BE2C (cell line): ENCODE data around the gene AP3S1.
"Not testable (repeated sequence)": the region's sequence is repeated elsewhere in the genome, so short reads cannot be mapped to it uniquely, and the experiment has no call there.

Source experiments
- DNase-seq: peaks from one replicate; pipeline ENCODE4 v3.0.0-alpha.2; 2020
- H3K27me3 ChIP-seq: fragments of 250-450 bp; sonication (Bioruptor Pico); 2 replicates; pipeline ENCODE4 v1.5.1; 2020; ENCODE audit warnings: mild to moderate bottlenecking
- H3K36me3 ChIP-seq: fragments of 250-450 bp; sonication (Bioruptor Pico); 2 replicates; pipeline ENCODE4 v1.5.1; 2020; ENCODE audit warnings: mild to moderate bottlenecking
- H3K4me1 ChIP-seq: fragments of 250-450 bp; sonication (Bioruptor Pico); 2 replicates; pipeline ENCODE4 v1.5.1; 2020
- H3K4me3 ChIP-seq: 2 replicates; pipeline ENCODE4 v1.5.1; 2011; ENCODE audit warnings: low read depth, low read length
- H3K9me3 ChIP-seq: fragments of 250-450 bp; sonication (Bioruptor Pico); 2 replicates; pipeline ENCODE4 v1.5.1; 2020
- TF ChIP-seq, protein P1 (sequence below): IDR thresholded peaks from 2 replicates; pipeline ENCODE4 v1.5.1; 2012; ENCODE audit warnings: mild to moderate bottlenecking, low read depth, low read length

Gene AP3S1

DNA sequence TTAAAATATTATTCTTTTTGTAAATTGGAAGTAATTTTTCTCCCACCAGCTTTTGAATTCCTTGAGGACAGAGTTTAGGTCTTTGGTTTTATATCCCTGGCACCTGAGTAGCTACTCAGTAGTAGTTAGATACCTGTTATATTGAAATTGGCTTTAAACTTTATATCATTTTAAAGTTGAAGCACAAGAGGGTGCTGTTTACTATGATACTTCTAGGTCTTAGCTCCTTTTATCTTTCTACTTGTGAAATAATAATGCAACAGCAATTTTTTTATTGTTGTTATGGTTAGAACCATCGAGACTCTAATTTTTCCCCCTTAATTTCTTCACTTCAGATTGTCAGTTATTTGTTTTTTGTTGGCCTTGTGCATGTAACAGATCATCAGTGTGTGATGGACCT lies 46.3 kb downstream of the AP3S1 start:
- Histone ChIP-seq H3K36me3 (no peaks in the 10 kb centered on the region), H3K4me1 (no peaks in the 10 kb centered on the region), H3K27me3 (no peaks in the 10 kb centered on the region), H3K4me3 (no peak overlapping the region), H3K9me3 (no peaks in the 10 kb centered on the region)
- DNase-seq, result no peak
- TF ChIP-seq, protein P1, sequence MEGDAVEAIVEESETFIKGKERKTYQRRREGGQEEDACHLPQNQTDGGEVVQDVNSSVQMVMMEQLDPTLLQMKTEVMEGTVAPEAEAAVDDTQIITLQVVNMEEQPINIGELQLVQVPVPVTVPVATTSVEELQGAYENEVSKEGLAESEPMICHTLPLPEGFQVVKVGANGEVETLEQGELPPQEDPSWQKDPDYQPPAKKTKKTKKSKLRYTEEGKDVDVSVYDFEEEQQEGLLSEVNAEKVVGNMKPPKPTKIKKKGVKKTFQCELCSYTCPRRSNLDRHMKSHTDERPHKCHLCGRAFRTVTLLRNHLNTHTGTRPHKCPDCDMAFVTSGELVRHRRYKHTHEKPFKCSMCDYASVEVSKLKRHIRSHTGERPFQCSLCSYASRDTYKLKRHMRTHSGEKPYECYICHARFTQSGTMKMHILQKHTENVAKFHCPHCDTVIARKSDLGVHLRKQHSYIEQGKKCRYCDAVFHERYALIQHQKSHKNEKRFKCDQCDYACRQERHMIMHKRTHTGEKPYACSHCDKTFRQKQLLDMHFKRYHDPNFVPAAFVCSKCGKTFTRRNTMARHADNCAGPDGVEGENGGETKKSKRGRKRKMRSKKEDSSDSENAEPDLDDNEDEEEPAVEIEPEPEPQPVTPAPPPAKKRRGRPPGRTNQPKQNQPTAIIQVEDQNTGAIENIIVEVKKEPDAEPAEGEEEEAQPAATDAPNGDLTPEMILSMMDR, result no peak

GRCh38 chr5:115892021-115892420 lies 50.3 kb downstream of the AP3S1 start:
- no peaks in the 10 kb centered on the region for H3K36me3 ChIP-seq
- H3K27me3 ChIP-seq, result no peaks in the 10 kb centered on the region
- H3K9me3 ChIP-seq, result no peaks in the 10 kb centered on the region
- TF ChIP-seq, protein P1, result no peak
- no peaks in the 10 kb centered on the region; the same call in 1 of the 2 replicates for H3K4me1 ChIP-seq
- no peak overlapping the region for H3K4me3 ChIP-seq
- no peak for DNase-seq

DNA sequence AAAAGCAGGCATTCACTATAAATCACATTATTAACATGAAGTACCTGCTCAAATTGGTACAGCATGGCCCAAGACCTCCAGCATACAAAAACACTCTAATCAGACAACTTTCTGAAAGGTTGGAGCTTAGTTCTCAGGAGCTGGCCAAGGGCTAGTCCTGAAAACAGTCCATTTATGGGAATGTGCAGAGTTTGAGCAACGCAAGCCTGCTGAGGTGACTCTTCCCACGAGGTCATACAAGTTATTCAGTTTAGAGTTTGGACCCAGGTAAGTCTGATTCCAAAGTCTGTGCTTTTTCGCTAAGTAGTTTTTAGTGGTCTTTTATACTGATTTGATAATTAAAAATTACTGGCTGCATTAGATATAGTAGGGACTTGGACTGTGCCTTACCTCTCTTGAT lies 52.6 kb downstream of the AP3S1 start:
- no peak for DNase-seq
- H3K36me3 ChIP-seq, result no peaks in the 10 kb centered on the region

DNA sequence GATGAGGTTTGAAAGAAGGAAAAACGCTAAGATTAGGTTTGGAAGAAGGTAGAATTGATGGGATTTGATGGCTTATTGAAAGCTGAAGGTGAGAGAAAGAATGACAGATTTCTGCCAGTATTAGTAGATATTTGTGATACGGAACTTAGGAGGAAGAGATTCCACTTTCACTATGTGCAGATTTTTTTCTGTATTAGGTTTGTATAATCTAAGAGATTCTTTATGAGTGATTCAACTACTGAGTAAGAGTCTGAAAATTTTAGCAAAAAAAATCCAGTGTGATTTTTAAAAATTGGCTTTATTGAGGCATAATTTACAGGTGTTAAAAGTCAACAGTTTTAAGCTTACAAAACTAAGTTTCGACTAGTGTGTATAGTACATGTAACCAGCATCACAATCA lies 54.1 kb downstream of the AP3S1 start:
- DNase-seq, result no peak
- Histone ChIP-seq H3K9me3 (no peaks in the 10 kb centered on the region), H3K36me3 (no peaks in the 10 kb centered on the region), H3K4me3 (no peak overlapping the region), H3K4me1 (no peaks in the 10 kb centered on the region; the same call in 1 of the 2 replicates), H3K27me3 (no peaks in the 10 kb centered on the region)
- TF ChIP-seq, protein P1, result no peak

More for the DNA sequence above, 52.6 kb downstream of the AP3S1 start:
- H3K4me1 ChIP-seq, result no peaks in the 10 kb centered on the region; the same call in 1 of the 2 replicates
- no peaks in the 10 kb centered on the region for H3K27me3 ChIP-seq
- TF ChIP-seq, protein P1, result no peak
- H3K4me3 ChIP-seq, result no peak overlapping the region
- H3K9me3 ChIP-seq, result no peaks in the 10 kb centered on the region

GRCh38 chr5:115898656-115899055 lies 56.9 kb downstream of the AP3S1 start:
- TF ChIP-seq, protein P1, result no peak
- Histone ChIP-seq H3K27me3 (no peaks in the 10 kb centered on the region), H3K4me1 (no peaks in the 10 kb centered on the region; the same call in 1 of the 2 replicates), H3K4me3 (no peak overlapping the region), H3K36me3 (no peaks in the 10 kb centered on the region), H3K9me3 (no peaks in the 10 kb centered on the region)
- no peak for DNase-seq

DNA sequence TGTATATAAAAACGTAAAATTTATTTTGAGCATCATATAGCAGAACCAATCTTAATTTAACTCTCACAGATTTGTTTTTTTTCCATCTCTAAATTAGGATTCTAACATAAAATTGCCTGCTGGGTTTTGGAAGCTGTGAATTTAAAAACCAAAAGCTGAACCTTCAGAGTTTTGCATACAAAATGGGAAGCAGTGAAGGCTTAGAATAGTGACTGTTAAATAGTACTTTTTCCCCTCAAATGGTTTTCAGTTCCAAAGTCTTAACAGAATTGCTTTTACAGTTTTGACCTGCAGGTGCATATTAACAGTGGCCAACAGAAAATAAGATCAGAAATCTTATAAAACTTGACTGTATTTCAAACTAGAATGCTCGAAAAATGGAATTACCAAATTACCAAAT lies 65.4 kb downstream of the AP3S1 start:
- TF ChIP-seq, protein P1, result no peak
- H3K27me3 ChIP-seq, result no peaks in the 10 kb centered on the region
- no peak for DNase-seq
- H3K9me3 ChIP-seq, result no peaks in the 10 kb centered on the region
- no peak overlapping the region for H3K4me3 ChIP-seq
- no peaks in the 10 kb centered on the region for H3K36me3 ChIP-seq
- H3K4me1 ChIP-seq, result no peaks in the 10 kb centered on the region

GRCh38 chr5:115913623-115914400 lies 72.1 kb downstream of the AP3S1 start:
- not testable (repeated sequence) for H3K36me3 ChIP-seq, H3K9me3 ChIP-seq, H3K4me1 ChIP-seq

More at GRCh38 chr5:115913623-115914400, 72.1 kb downstream of the AP3S1 start:
- not testable (repeated sequence) for H3K4me3 ChIP-seq, H3K27me3 ChIP-seq, DNase-seq
